Measurements from ENCODE around the gene ASB15.
"Not testable (repeated sequence)": the region's sequence is repeated elsewhere in the genome, so short reads cannot be mapped to it uniquely, and the experiment has no call there.

Gene ASB15

DNA sequence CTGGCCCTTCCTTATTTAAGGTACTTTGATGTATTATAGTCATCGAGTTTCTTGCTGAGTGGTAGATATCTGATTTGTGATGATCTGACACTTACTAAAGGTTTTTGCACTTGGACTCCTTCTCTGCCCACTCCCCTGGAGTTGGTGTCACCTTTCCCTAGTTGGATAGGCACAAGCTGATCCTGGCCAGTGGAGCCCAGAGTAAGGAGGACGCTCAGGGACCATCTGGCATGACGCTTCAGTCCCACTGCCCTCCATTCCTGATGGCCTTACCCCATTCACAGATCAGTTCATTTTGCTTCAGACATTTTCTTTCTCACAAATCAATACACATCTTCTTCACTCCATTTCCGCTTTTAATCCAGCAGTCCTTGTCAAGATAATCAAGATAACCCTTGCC, 20.1 kb downstream of the ASB15 start:
- Histone ChIP-seq H3K9ac (ENCODE audit: low read length in 2 of 2) (no peak overlapping the region), H3K4me1 (ENCODE audit: control insufficient read depth, insufficient read depth, low read length) (no peaks in the 10 kb centered on the region), H3K9me3 (ENCODE audit: control insufficient read depth in 2 of 2, low read length in 2 of 2) (no peaks in the 10 kb centered on the region), H3K4me3 (ENCODE audit: low read length in 2 of 2) (no peak overlapping the region), H3K27me3 (ENCODE audit: control insufficient read depth in 1 of 2, insufficient read depth in 2 of 2, low read length in 2 of 2) (no peaks in the 10 kb centered on the region), H3K36me3 (ENCODE audit: control insufficient read depth in 2 of 2, insufficient read depth in 2 of 2, low read length in 2 of 2) (no peaks in the 10 kb centered on the region), H3K27ac (ENCODE audit: low read length) (no peak overlapping the region)

DNA sequence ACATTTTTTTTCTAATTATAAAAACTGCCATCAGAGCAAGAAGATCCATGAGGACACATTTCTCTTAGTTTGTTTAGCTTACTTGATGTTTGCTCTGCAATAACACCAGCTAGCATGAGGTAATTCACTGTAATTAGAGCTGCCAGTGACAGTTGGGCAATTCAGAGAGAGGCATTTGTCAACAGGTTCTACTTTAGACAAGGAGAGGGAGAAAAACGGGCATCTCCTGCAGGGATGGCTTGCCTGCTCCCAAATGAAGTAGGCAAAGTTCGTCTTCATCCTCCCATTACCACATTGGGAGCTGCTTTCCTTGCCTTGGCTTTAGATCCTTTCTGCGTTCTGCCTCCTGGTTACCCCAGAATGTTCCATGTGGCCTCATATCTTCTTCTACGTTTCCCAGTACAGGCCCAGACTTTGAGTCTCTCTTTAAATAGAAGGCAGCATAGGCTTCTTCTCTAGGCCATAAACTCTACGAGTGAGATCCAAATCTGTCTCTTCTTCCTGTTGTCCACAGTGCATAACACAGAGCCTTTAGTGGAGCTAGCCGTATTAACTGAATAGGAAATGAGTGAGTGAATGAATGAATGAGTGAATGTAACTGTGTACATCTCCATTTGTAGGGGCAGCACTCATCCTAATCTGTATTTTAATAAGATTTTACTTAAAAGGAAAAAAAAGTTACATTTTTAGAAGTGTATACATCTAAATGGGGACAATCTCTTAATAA, 21.2 kb downstream of the ASB15 start:
- Histone ChIP-seq H3K4me1 (ENCODE audit: control insufficient read depth, insufficient read depth, low read length) (no peaks in the 10 kb centered on the region), H3K27me3 (ENCODE audit: control insufficient read depth in 1 of 2, insufficient read depth in 2 of 2, low read length in 2 of 2) (no peaks in the 10 kb centered on the region), H3K9ac (ENCODE audit: low read length in 2 of 2) (no peak overlapping the region), H3K36me3 (ENCODE audit: control insufficient read depth in 2 of 2, insufficient read depth in 2 of 2, low read length in 2 of 2) (no peaks in the 10 kb centered on the region), H3K9me3 (ENCODE audit: control insufficient read depth in 2 of 2, low read length in 2 of 2) (no peaks in the 10 kb centered on the region), H3K27ac (ENCODE audit: low read length) (no peak overlapping the region), H3K4me3 (ENCODE audit: low read length in 2 of 2) (no peak overlapping the region)

DNA sequence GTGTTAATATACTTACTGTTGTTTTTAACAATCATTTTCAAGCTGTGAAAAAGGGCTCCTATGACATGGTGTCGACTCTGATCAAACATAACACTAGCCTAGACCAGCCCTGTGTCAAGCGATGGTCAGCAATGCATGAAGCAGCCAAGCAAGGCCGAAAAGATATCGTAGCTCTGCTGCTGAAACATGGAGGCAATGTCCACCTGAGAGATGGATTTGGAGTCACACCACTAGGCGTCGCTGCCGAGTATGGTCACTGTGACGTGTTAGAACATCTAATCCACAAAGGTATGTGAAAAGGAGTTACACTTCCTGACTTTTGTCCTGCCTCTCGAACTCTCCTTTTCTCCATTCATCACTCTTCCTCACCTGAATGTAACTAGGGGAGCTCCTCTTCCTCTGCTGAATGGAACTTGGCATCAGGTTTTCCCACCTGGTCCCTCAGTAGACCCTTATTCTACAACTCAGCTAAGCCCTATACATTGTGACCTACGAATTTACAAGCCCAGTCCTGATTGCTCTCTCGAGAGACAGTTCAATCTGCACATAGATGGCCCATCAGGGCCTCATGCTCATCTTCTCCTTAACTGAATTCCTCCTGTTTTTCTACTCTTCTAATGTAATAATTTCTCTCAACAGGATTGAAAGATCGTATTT, 23.0 kb downstream of the ASB15 start:
- no peaks in the 10 kb centered on the region for H3K36me3 ChIP-seq (ENCODE audit: control insufficient read depth in 2 of 2, insufficient read depth in 2 of 2, low read length in 2 of 2)
- H3K27ac ChIP-seq (ENCODE audit: low read length): no peak overlapping the region
- no peak overlapping the region for H3K4me3 ChIP-seq (ENCODE audit: low read length in 2 of 2)
- H3K27me3 ChIP-seq (ENCODE audit: control insufficient read depth in 1 of 2, insufficient read depth in 2 of 2, low read length in 2 of 2): no peaks in the 10 kb centered on the region
- H3K9me3 ChIP-seq (ENCODE audit: control insufficient read depth in 2 of 2, low read length in 2 of 2): no peaks in the 10 kb centered on the region
- H3K4me1 ChIP-seq (ENCODE audit: control insufficient read depth, insufficient read depth, low read length): no peaks in the 10 kb centered on the region
- no peak overlapping the region for H3K9ac ChIP-seq (ENCODE audit: low read length in 2 of 2)

DNA sequence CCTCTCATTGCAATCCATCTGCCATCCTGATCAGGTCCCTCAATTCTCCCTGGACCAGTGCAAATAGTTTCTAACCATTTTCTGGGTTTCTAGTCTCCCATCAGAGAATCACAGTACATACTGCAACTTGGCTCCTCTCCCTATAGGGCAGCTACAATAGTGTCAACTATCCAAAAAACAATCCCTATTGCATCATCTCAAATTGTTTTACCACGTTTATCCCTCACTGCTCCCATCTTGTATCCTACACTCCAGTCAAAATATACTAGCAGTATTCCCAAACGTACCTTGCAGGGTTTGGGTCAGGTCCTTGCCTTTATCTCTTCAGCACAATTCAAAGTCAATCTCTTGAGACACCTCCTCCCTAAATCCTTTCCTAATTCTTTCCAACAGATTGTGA, 23.6 kb downstream of the ASB15 start:
- Histone ChIP-seq H3K27ac (ENCODE audit: low read length) (no peak overlapping the region), H3K27me3 (ENCODE audit: control insufficient read depth in 1 of 2, insufficient read depth in 2 of 2, low read length in 2 of 2) (no peaks in the 10 kb centered on the region), H3K9ac (ENCODE audit: low read length in 2 of 2) (no peak overlapping the region), H3K36me3 (ENCODE audit: control insufficient read depth in 2 of 2, insufficient read depth in 2 of 2, low read length in 2 of 2) (no peaks in the 10 kb centered on the region), H3K4me1 (ENCODE audit: control insufficient read depth, insufficient read depth, low read length) (no peaks in the 10 kb centered on the region), H3K9me3 (ENCODE audit: control insufficient read depth in 2 of 2, low read length in 2 of 2) (no peaks in the 10 kb centered on the region), H3K4me3 (ENCODE audit: low read length in 2 of 2) (no peak overlapping the region)

DNA sequence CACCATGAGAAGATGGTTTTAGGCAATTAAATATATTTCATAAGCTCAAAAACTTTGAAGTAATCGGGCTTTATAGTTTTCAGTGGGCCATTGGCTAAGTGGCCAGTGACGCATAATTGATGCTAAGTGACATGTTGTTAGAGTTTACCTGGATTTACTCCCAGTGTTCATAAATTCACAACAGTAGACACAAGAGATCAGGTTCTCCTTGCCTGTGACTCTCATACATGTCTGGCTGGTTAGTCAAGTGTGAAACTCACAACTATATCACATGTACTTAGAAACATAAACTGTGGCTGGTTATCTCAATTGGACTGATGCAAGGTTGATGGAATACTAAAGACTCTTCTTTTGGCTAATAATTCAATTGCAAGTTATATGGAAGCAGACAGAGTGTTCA, 26.2 kb downstream of the ASB15 start:
- Histone ChIP-seq H3K27me3 (ENCODE audit: control insufficient read depth in 1 of 2, insufficient read depth in 2 of 2, low read length in 2 of 2) (no peaks in the 10 kb centered on the region), H3K4me3 (ENCODE audit: low read length in 2 of 2) (no peak overlapping the region), H3K36me3 (ENCODE audit: control insufficient read depth in 2 of 2, insufficient read depth in 2 of 2, low read length in 2 of 2) (no peaks in the 10 kb centered on the region), H3K9me3 (ENCODE audit: control insufficient read depth in 2 of 2, low read length in 2 of 2) (no peaks in the 10 kb centered on the region), H3K4me1 (ENCODE audit: control insufficient read depth, insufficient read depth, low read length) (no peaks in the 10 kb centered on the region), H3K27ac (ENCODE audit: low read length) (no peak overlapping the region), H3K9ac (ENCODE audit: low read length in 2 of 2) (no peak overlapping the region)

DNA sequence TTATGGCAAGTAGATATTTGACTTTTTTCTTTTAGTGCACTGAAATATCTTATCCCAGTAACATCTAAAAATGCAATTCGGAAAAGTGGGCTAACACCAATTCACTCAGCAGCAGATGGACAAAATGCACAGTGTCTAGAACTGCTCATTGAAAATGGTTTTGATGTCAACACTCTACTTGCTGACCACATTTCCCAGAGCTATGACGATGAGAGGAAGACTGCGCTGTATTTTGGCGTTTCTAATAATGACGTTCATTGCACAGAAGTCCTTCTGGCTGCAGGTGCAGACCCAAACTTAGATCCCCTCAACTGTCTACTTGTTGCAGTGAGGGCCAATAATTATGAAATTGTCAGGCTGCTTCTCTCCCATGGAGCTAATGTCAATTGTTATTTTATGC, 27.2 kb downstream of the ASB15 start:
- no peaks in the 10 kb centered on the region for H3K4me1 ChIP-seq (ENCODE audit: control insufficient read depth, insufficient read depth, low read length)
- no peaks in the 10 kb centered on the region for H3K36me3 ChIP-seq (ENCODE audit: control insufficient read depth in 2 of 2, insufficient read depth in 2 of 2, low read length in 2 of 2)
- H3K9me3 ChIP-seq (ENCODE audit: control insufficient read depth in 2 of 2, low read length in 2 of 2): no peaks in the 10 kb centered on the region
- H3K9ac ChIP-seq (ENCODE audit: low read length in 2 of 2): no peak overlapping the region
- H3K27ac ChIP-seq (ENCODE audit: low read length): no peak overlapping the region
- no peak overlapping the region for H3K4me3 ChIP-seq (ENCODE audit: low read length in 2 of 2)
- no peaks in the 10 kb centered on the region for H3K27me3 ChIP-seq (ENCODE audit: control insufficient read depth in 1 of 2, insufficient read depth in 2 of 2, low read length in 2 of 2)

DNA sequence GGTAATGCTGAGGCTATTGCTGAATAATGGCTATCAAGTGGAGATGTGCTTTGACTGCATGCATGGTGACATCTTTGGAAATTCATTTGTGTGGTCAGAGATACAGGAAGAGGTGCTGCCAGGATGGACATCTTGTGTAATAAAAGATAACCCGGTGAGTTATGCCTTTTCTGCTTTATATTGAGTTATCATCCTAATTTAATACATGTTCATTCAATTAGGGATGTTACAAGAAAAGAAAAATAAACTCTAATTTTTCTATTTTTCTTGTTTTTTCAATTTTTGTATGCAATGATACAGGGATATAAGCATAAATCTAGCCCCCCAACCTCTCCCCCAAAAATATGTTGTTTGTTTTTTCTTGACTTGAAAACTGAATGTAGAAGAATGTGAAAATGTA, 27.7 kb downstream of the ASB15 start:
- Histone ChIP-seq H3K4me1 (ENCODE audit: control insufficient read depth, insufficient read depth, low read length) (no peaks in the 10 kb centered on the region), H3K4me3 (ENCODE audit: low read length in 2 of 2) (no peak overlapping the region), H3K27ac (ENCODE audit: low read length) (no peak overlapping the region), H3K9me3 (ENCODE audit: control insufficient read depth in 2 of 2, low read length in 2 of 2) (no peaks in the 10 kb centered on the region), H3K27me3 (ENCODE audit: control insufficient read depth in 1 of 2, insufficient read depth in 2 of 2, low read length in 2 of 2) (no peaks in the 10 kb centered on the region), H3K36me3 (ENCODE audit: control insufficient read depth in 2 of 2, insufficient read depth in 2 of 2, low read length in 2 of 2) (no peaks in the 10 kb centered on the region), H3K9ac (ENCODE audit: low read length in 2 of 2) (no peak overlapping the region)

DNA sequence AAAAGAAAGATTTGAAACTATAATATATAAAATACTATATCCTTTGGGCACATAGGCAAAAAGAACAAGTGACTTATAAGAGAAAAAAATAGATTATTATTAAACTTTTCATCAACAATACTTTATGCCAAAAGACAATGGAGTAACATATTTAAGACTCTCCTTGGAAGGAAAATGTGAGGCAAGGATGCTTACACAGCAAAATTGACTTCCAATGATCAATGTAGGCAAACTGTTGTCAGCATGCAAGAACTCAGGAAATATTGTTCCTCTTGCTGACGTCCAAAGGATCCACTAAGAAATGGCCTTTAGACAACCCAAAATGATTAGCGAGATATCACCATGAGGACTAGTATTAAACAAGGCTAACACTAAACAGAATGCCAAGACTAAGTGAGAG, 31.2 kb downstream of the ASB15 start:
- no peaks in the 10 kb centered on the region for H3K4me1 ChIP-seq (ENCODE audit: control insufficient read depth, insufficient read depth, low read length)

DNA sequence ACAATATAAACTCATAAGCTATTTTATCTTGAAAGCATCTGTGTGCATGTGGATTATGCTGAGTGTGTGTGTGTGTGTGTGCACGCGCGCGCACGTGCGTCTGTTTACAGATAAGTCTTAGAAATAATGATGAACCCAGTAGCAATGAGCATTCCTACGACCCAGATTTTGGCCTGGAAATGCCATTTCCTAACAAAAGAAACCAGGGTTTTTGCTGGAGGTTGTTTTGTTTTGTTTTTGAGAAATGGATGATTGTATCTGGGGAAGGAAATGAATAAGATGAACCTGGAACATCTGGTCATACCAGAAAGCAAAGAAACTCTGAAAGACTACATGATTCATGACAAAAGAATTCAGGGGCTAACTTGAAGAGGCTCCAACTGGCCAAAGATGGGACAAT, 31.9 kb downstream of the ASB15 start:
- Histone ChIP-seq H3K4me1 (ENCODE audit: control insufficient read depth, insufficient read depth, low read length) (no peaks in the 10 kb centered on the region), H3K27ac (ENCODE audit: low read length) (no peak overlapping the region), H3K27me3 (ENCODE audit: control insufficient read depth in 1 of 2, insufficient read depth in 2 of 2, low read length in 2 of 2) (peaks cover 0 to under 1% of the 10 kb centered on the region in 2 donors), H3K9ac (ENCODE audit: low read length in 2 of 2) (no peak overlapping the region), H3K9me3 (ENCODE audit: control insufficient read depth in 2 of 2, low read length in 2 of 2) (no peaks in the 10 kb centered on the region), H3K36me3 (ENCODE audit: control insufficient read depth in 2 of 2, insufficient read depth in 2 of 2, low read length in 2 of 2) (no peaks in the 10 kb centered on the region), H3K4me3 (ENCODE audit: low read length in 2 of 2) (no peak overlapping the region)

More for the DNA sequence above, 31.2 kb downstream of the ASB15 start:
- Histone ChIP-seq H3K9ac (ENCODE audit: low read length in 2 of 2) (no peak overlapping the region), H3K36me3 (ENCODE audit: control insufficient read depth in 2 of 2, insufficient read depth in 2 of 2, low read length in 2 of 2) (no peaks in the 10 kb centered on the region), H3K27ac (ENCODE audit: low read length) (no peak overlapping the region), H3K27me3 (ENCODE audit: control insufficient read depth in 1 of 2, insufficient read depth in 2 of 2, low read length in 2 of 2) (no peaks in the 10 kb centered on the region), H3K4me3 (ENCODE audit: low read length in 2 of 2) (no peak overlapping the region), H3K9me3 (ENCODE audit: control insufficient read depth in 2 of 2, low read length in 2 of 2) (no peaks in the 10 kb centered on the region)

DNA sequence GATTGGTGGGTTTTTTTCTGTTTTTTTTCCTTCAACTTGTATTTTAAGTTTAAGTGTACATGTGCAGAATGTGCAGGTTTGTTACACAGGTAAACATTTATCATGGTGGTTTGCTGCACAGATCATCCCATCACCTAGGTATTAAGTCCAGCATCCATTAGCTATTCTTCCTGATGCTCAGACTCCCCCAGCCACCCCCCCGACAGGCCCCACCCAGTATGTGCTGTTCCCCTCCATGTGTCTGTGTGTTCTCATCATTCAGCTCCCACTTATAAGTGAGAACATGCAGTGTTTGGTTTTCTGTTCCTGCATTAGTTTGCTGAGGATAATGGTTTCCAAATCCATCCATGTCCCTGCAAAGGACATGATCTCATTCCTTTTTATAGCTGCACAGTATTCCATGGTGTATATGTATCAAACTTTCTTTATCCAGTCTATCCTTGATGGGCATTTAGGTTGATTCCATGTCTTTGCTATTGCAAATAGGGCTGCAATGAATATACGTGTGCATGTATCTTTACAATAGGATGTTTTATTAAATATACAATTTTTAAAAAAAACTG, 32.5 kb downstream of the ASB15 start:
- H3K36me3 ChIP-seq (ENCODE audit: control insufficient read depth in 2 of 2, insufficient read depth in 2 of 2, low read length in 2 of 2); H3K27me3 ChIP-seq (ENCODE audit: control insufficient read depth in 1 of 2, insufficient read depth in 2 of 2, low read length in 2 of 2); H3K9me3 ChIP-seq (ENCODE audit: control insufficient read depth in 2 of 2, low read length in 2 of 2); H3K4me3 ChIP-seq (ENCODE audit: low read length in 2 of 2); H3K27ac ChIP-seq (ENCODE audit: low read length); H3K9ac ChIP-seq (ENCODE audit: low read length in 2 of 2); H3K4me1 ChIP-seq (ENCODE audit: control insufficient read depth, insufficient read depth, low read length): not testable (repeated sequence)
